SU-DHL-6 (cell line): ENCODE data around the gene ATRNL1.

Experiments
- H2AFZ ChIP-seq: fragments of 200-600 bp; sonication (generic); 2 replicates; pipeline ENCODE4 v1.6.1; 2014; ENCODE audit warnings: low read depth, mild to moderate bottlenecking, moderate library complexity, mixed read lengths, antibody characterized with exemption, low read length; ENCODE audit not compliant: severe bottlenecking
- H3F3A ChIP-seq: fragments of 200-600 bp; shearing (Covaris generic); 2 replicates; pipeline ENCODE4 v1.6.0; 2016; ENCODE audit warnings: antibody characterized with exemption, mild to moderate bottlenecking; ENCODE audit not compliant: insufficient read depth
- H3K27ac ChIP-seq: fragments of 200-600 bp; sonication (generic); 2 replicates; pipeline ENCODE4 v1.5.1; 2016; ENCODE audit warnings: low read depth, mild to moderate bottlenecking, low read length, moderate library complexity, mixed read lengths
- H3K27me3 ChIP-seq: fragments of 200-600 bp; sonication (generic), shearing (Covaris generic); 2 replicates; pipeline ENCODE4 v1.6.0; 2014; ENCODE audit warnings: mild to moderate bottlenecking, low read length
- H3K36me3 ChIP-seq: fragments of 200-600 bp; sonication (generic); 2 replicates; pipeline ENCODE4 v1.6.1; 2014; ENCODE audit warnings: mild to moderate bottlenecking, low read length, mixed read lengths
- H3K4me2 ChIP-seq: fragments of 300-600, 200-600 bp; shearing (Covaris generic), sonication (generic); 2 replicates; pipeline ENCODE4 v1.6.0; 2014; ENCODE audit warnings: low read length, low read depth, mild to moderate bottlenecking; ENCODE audit not compliant: poor library complexity, severe bottlenecking
- H3K4me3 ChIP-seq: fragments of 200-600 bp; sonication (generic); 2 replicates; pipeline ENCODE4 v1.5.1; 2014; ENCODE audit warnings: antibody characterized with exemption, low read length, mild to moderate bottlenecking, mixed read lengths; ENCODE audit not compliant: insufficient read depth, poor library complexity, severe bottlenecking
- H3K79me2 ChIP-seq: fragments of 200-600 bp; sonication (generic); 2 replicates; pipeline ENCODE4 v1.6.1; 2014; ENCODE audit warnings: mild to moderate bottlenecking, low read length, moderate library complexity; ENCODE audit not compliant: insufficient read depth
- H3K9ac ChIP-seq: fragments of 200-600 bp; sonication (generic); 2 replicates; pipeline ENCODE4 v1.7.0; 2014; ENCODE audit warnings: mild to moderate bottlenecking, low read length
- H3K9me2 ChIP-seq: fragments of 200-600 bp; sonication (generic); replicated peaks from 2 replicates; pipeline ENCODE4 v1.6.1; 2014; ENCODE audit warnings: low read length; ENCODE audit not compliant: insufficient read depth
- H3K9me3 ChIP-seq: fragments of 200-600 bp; sonication (generic); 2 replicates; pipeline ENCODE4 v1.6.1; 2014; ENCODE audit warnings: low read length, mixed read lengths; ENCODE audit not compliant: insufficient read depth
- H4K20me1 ChIP-seq: fragments of 200-600 bp; sonication (generic); 2 replicates; pipeline ENCODE4 v1.6.1; 2014; ENCODE audit warnings: low read depth, mild to moderate bottlenecking, antibody characterized with exemption, low read length, moderate library complexity, mixed read lengths
- CTCF ChIP-seq: fragments of 200-600 bp; sonication (generic); IDR thresholded peaks from one replicate; pipeline ENCODE4 v1.5.1; 2017; ENCODE audit warnings: antibody characterized with exemption, mild to moderate bottlenecking, low read length, moderate library complexity; ENCODE audit not compliant: insufficient read depth, poor library complexity, severe bottlenecking
- EZH2phosphoT487 ChIP-seq: fragments of 200-600 bp; sonication (generic), shearing (Covaris generic); conservative IDR thresholded peaks from 2 replicates; pipeline ENCODE4 v1.6.1; 2018; ENCODE audit warnings: mild to moderate bottlenecking, antibody characterized with exemption, low read length, moderate library complexity, mixed read lengths

Gene ATRNL1

GRCh38 chr10:115441907-115442545, 348.9 kb downstream of the ATRNL1 start:
- no peaks in the 10 kb centered on the region for H3K9me3 ChIP-seq
- H3K4me3 ChIP-seq, result no peak overlapping the region
- H3K36me3 ChIP-seq, result no peaks in the 10 kb centered on the region
- TF ChIP-seq CTCF (no peak), EZH2phosphoT487 (no peak)
- no peak overlapping the region for H3K9ac ChIP-seq
- H3K27me3 ChIP-seq, result no peaks in the 10 kb centered on the region
- H3K4me2 ChIP-seq, result no peak overlapping the region
- H3K9me2 ChIP-seq, result no peaks in the 10 kb centered on the region
- no peak overlapping the region for H3K27ac ChIP-seq
- no peaks in the 10 kb centered on the region for H3F3A ChIP-seq
- H2AFZ ChIP-seq, result no peak overlapping the region
- no peaks in the 10 kb centered on the region for H4K20me1 ChIP-seq
- H3K79me2 ChIP-seq, result no peaks in the 10 kb centered on the region

- no peaks in the 10 kb centered on the region for H3K79me2 ChIP-seq
- H3K9me3 ChIP-seq, result no peaks in the 10 kb centered on the region
Measured at GRCh38 chr10:115456812-115457211, 363.6 kb downstream of the ATRNL1 start.

GRCh38 chr10:115483294-115483693, 390.1 kb downstream of the ATRNL1 start:
- TF ChIP-seq CTCF (no peak), EZH2phosphoT487 (no peak)
- Histone ChIP-seq H3K27me3 (no peaks in the 10 kb centered on the region), H3K9ac (no peak overlapping the region), H3K9me3 (no peaks in the 10 kb centered on the region), H3K4me2 (no peak overlapping the region), H3F3A (no peaks in the 10 kb centered on the region), H4K20me1 (no peaks in the 10 kb centered on the region; the same call in 1 of the 2 replicates), H3K27ac (no peak overlapping the region), H3K9me2 (no peaks in the 10 kb centered on the region), H3K79me2 (no peaks in the 10 kb centered on the region), H2AFZ (no peak overlapping the region), H3K4me3 (no peak overlapping the region), H3K36me3 (no peaks in the 10 kb centered on the region)

More at GRCh38 chr10:115456812-115457211, 363.6 kb downstream of the ATRNL1 start:
- H3K4me2 ChIP-seq, result no peak overlapping the region
- no peak overlapping the region for H3K9ac ChIP-seq
- no peak overlapping the region for H2AFZ ChIP-seq
- H3F3A ChIP-seq, result no peaks in the 10 kb centered on the region
- H3K27ac ChIP-seq, result no peak overlapping the region
- H3K27me3 ChIP-seq, result no peaks in the 10 kb centered on the region
- no peaks in the 10 kb centered on the region for H3K9me2 ChIP-seq
- TF ChIP-seq EZH2phosphoT487, result no peak
- no peak for TF ChIP-seq CTCF
- no peaks in the 10 kb centered on the region for H4K20me1 ChIP-seq
- H3K36me3 ChIP-seq, result no peaks in the 10 kb centered on the region
- H3K4me3 ChIP-seq, result no peak overlapping the region
